Naive thymus-derived CD8-positive, alpha-beta T cell (primary cell): ENCODE results near the gene DCLK1. TPM values are rescaled to one million over a fixed set of nuclear protein-coding genes. Genes with fewer than 3 reads are reported as not detected.

Experiments used
- ATAC-seq, 2 donors: fragments of 150-1000 bp; cut with Tn5 transposase in 1 of 2; sonication (Bioruptor Pico), chemical (Tn5 transposase) in 1 of 2; 1 replicate in 1 of 2; 2 replicates in 1 of 2; pipeline ENCODE4 v1.10.0; 2021; ENCODE audit warnings: mild to moderate bottlenecking in 2 of 2, moderate library complexity in 2 of 2
- POLR2A ChIA-PET: fragments of 350-600 bp; sonication (Branson Sonifier 250); formaldehyde crosslinking; loops from one replicate; lab custom pipeline; 2021; ENCODE audit warnings: antibody characterized with exemption; lab: Charles Lee
- DNase-seq, 10 donors: peaks; one replicate each; pipeline versions ENCODE4 v3.0.0 to v3.0.0-alpha.2; 2020 to 2022
- H3K27ac Mint-ChIP-seq, 10 donors: one replicate each; pipeline ENCODE4 v1.8.0; 2020 to 2022; ENCODE audit warnings: mild to moderate bottlenecking in 10 of 10, mixed read lengths in 10 of 10, moderate library complexity in 4 of 10, inconsistent platforms in 1 of 10
- H3K27me3 Mint-ChIP-seq, 5 donors: one replicate each; pipeline ENCODE4 v1.8.0; 2021 to 2022; ENCODE audit warnings: mixed read lengths in 5 of 5
- H3K36me3 Mint-ChIP-seq, 3 donors: one replicate each; pipeline ENCODE4 v1.8.0; 2020 to 2022; ENCODE audit warnings: mixed read lengths in 3 of 3, mild to moderate bottlenecking in 2 of 3, inconsistent platforms in 1 of 3
- H3K4me1 Mint-ChIP-seq, 4 donors: one replicate each; pipeline ENCODE4 v1.8.0; 2021 to 2022; ENCODE audit warnings: mixed read lengths in 4 of 4
- H3K4me3 Mint-ChIP-seq, 10 donors: one replicate each; pipeline ENCODE4 v1.8.0; 2020 to 2022; ENCODE audit warnings: mild to moderate bottlenecking in 10 of 10, mixed read lengths in 10 of 10, moderate library complexity in 6 of 10, inconsistent platforms in 1 of 10
- H3K9me3 Mint-ChIP-seq, 9 donors: one replicate each; pipeline ENCODE4 v1.8.0; 2020 to 2022; ENCODE audit warnings: mixed read lengths in 9 of 9, mild to moderate bottlenecking in 3 of 9, inconsistent platforms in 1 of 9, moderate library complexity in 1 of 9
- polyA plus RNA-seq, 3 donors: library from polyadenylated mRNA; unstranded; fragments of 300-500 nt; fragmentation: Illumina TruSeq; gene quantifications; one replicate each; pipeline ENCODE4 v1.2.3, GENCODE V29; 2021
- total RNA-seq, 8 experiments: library from RNA in 2 of 8; stranded (reverse) in 2 of 8; gene quantifications; one replicate each; pipeline ENCODE4 v1.2.3 and lab custom pipeline; 2021 to 2026

The DCLK1 gene
- total and polyA plus RNA-seq, 5 experiments from 2014 or later, result not detected

DNA sequence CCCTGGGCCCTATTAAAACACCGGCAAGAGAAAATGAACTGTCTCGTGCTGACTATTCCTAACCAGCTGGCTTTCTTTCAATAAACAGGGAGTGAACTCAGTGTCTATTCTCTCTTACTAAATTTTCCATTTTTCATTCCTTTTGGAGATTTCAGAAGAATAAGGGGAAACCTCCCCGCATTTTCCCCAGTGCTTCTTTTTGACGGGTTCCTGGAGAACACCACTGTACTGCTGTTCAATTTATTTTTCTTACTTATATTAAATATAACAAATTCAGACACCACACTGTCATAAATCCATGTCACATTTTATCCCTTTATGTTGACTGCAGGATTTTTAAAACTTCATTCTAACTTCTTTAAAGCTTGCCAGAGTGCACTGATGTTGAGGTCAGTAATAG lies 75.8 kb downstream of the DCLK1 start:
- Mint-ChIP-seq H3K4me3 (no peak overlapping the region), H3K27ac (no peak overlapping the region), H3K36me3 (no peaks in the 10 kb centered on the region), H3K27me3 (no peaks in the 10 kb centered on the region), H3K4me1 (no peaks in the 10 kb centered on the region), H3K9me3 (peaks cover 0 to 12% (median 0%) of the 10 kb centered on the region in 9 donors)
- POLR2A ChIA-PET, result no interaction called here
- DNase-seq (no peak), ATAC-seq (no peak)

DNA sequence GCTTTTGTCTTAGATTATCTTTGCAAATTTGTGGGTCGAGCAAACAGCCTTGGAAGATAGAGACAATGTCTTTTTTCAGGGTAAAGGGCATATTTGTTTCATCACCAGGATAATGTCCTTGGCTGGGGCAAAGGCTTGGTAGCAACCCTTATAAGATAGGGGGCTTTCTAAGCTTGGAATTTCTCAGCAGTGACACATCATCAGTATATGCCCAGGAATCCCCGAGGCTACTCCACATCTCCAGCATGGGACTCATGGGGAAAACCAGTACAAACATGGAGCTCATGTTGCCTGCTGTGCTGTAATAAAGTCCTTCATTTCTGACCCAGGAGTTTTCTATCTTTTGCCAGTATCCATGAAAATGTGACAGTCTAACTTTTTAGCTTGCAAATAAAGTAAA lies 77.1 kb downstream of the DCLK1 start:
- Mint-ChIP-seq H3K4me3 (no peak overlapping the region), H3K27ac (no peak overlapping the region), H3K4me1 (no peaks in the 10 kb centered on the region), H3K27me3 (no peaks in the 10 kb centered on the region), H3K9me3 (peaks cover 0 to 12% (median 0%) of the 10 kb centered on the region in 9 donors), H3K36me3 (no peaks in the 10 kb centered on the region)
- POLR2A ChIA-PET, result no interaction called here
- DNase-seq (no peak), ATAC-seq (no peak)

DNA sequence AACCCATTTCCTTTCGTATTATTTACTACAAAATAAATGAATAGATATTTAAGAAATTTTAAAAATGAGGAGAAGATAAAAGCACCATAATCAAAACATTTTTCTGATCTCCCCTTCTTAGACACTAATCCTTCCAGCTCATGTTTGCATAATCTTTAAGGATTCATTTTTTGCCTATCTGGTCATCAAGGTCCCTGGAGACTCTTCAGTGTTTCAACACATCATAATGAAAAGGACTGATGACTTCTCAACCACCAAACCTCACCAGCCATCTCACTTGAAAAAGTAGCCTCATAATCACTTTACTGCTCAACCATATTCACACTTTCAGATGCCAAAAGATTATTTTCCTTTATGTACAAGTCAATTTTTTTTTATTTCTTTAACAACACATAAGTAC lies 80.1 kb downstream of the DCLK1 start:
- Mint-ChIP-seq H3K4me1 (no peaks in the 10 kb centered on the region), H3K9me3 (peaks cover 0 to 9% (median 0%) of the 10 kb centered on the region in 9 donors), H3K4me3 (no peak overlapping the region), H3K36me3 (no peaks in the 10 kb centered on the region), H3K27me3 (no peaks in the 10 kb centered on the region), H3K27ac (no peak overlapping the region)
- no peak for DNase-seq
- POLR2A ChIA-PET, result no interaction called here
- no peak for ATAC-seq

DNA sequence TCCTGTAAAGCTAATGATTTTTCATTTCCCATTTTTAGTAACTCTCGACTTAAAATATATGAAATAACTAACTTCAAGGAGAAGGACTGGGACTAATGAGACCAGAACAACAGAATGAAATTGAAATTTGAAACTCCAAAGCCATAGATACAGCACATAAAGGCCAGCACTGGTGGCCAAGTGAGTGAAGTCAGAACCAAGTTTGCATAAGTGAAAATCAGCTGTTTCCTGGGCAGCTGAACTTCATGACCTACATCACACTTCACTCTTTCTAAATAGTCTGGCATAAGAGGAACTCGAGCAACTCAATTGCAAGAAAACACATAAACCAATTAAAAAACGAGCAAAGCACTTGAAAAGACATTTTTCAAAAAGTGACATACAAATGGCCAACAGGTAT lies 84.5 kb downstream of the DCLK1 start:
- H3K9me3 Mint-ChIP-seq, result peaks cover 0 to 19% (median 5%) of the 10 kb centered on the region in 9 donors
- no peak overlapping the region for H3K4me3 Mint-ChIP-seq
- H3K27me3 Mint-ChIP-seq, result peaks cover 0 to 2% (median 0%) of the 10 kb centered on the region in 5 donors
- POLR2A ChIA-PET, result no interaction called here
- H3K27ac Mint-ChIP-seq, result no peak overlapping the region
- DNase-seq (no peak), ATAC-seq (no peak)
- H3K36me3 Mint-ChIP-seq, result peaks cover 0 to 4% (median 0%) of the 10 kb centered on the region in 3 donors
- H3K4me1 Mint-ChIP-seq, result no peaks in the 10 kb centered on the region

DNA sequence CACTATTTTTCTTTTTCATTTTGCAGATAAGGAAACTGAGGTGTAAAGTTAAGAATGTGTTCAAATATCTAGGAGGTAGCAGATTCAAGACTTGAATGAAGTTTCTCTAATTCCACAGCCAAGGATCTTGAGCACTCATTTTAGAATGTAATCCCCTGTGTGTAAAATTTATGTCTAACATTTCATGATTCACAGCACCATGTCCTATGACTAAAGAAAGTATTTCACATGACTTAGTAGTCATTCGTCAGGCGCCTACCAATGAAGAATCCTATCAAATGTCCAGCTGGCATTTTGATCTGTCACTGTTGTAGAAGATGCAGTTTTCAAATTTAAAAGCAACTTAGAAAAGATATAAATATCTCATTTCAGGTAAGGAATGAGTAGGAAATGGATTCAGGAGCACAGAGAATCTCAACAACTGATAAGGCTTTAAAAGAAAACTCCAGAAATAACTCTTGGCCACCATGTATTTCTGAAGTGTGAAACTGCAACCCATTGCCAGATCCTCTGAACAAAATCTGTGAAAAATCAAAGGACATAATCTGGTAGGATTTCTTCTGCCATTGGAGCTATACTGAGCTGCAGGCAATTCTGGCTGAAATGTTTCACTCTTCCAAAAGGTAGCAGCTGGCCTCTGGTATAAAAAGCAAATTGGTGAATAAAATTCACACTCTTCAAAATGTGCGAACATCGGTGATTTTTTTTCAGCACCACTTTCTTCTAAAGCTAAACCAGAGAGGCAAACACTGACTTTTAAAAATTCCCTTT lies 92.2 kb downstream of the DCLK1 start:
- H3K27me3 Mint-ChIP-seq, result peaks cover 0 to 2% (median 0%) of the 10 kb centered on the region in 5 donors
- ATAC-seq (no peak), DNase-seq (no peak)
- peaks cover 0 to 1% (median 0%) of the 10 kb centered on the region in 3 donors for H3K36me3 Mint-ChIP-seq
- POLR2A ChIA-PET, result no interaction called here
- no peak overlapping the region for H3K27ac Mint-ChIP-seq
- no peaks in the 10 kb centered on the region for H3K4me1 Mint-ChIP-seq
- peaks cover under 1 to 12% (median 4%) of the 10 kb centered on the region in 9 donors for H3K9me3 Mint-ChIP-seq
- no peak overlapping the region for H3K4me3 Mint-ChIP-seq

DNA sequence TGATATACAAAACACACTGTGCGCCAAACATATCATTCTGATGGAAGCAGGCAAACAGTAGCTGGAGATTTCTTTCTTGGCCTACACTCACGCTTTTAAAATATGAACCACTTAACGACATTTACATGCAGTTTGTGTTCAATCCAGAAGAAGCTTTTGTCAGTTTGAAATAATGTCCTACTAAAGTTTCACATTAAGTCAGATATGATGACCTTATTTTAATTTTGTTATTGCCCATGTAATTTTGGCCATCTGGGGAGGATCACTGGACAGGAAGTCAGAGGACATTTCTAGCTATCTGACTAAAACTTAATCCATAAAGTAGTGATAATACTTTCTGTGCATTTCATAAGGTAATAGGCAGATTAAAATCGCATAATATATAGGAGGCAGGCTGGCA lies 98.1 kb downstream of the DCLK1 start:
- Mint-ChIP-seq H3K9me3 (peaks cover 0 to 8% (median 4%) of the 10 kb centered on the region in 9 donors), H3K4me3 (no peak overlapping the region), H3K36me3 (no peaks in the 10 kb centered on the region), H3K4me1 (no peaks in the 10 kb centered on the region), H3K27ac (no peak overlapping the region), H3K27me3 (peaks cover 0 to 4% (median 0%) of the 10 kb centered on the region in 5 donors)
- ATAC-seq (no peak), DNase-seq (no peak)
- POLR2A ChIA-PET, result no interaction called here

DNA sequence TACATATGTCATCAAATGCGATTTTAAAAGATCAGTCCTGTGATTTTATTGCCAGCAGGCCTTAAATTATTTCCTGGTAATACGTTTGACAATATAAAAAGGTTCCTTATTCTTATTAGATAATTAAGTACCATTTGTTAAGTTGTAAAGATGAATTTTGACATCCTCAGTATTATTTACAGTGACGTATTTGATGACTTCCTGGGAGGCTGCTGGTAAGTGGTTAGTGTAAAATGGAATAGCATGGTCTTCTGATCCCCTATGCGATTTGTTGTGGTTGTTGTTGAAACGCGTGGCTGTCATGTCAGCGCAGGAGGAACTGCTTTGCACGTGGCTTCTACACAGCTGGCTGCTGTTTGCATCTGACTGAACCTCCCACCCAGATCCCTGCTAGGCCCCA lies 99.7 kb downstream of the DCLK1 start:
- Mint-ChIP-seq H3K4me3 (no peak overlapping the region), H3K27me3 (peaks cover 0 to 4% (median 0%) of the 10 kb centered on the region in 5 donors), H3K27ac (no peak overlapping the region), H3K4me1 (no peaks in the 10 kb centered on the region), H3K9me3 (peaks cover 0 to 5% (median 2%) of the 10 kb centered on the region in 9 donors), H3K36me3 (no peaks in the 10 kb centered on the region)
- ATAC-seq (no peak), DNase-seq (no peak)
- POLR2A ChIA-PET, result no interaction called here

DNA sequence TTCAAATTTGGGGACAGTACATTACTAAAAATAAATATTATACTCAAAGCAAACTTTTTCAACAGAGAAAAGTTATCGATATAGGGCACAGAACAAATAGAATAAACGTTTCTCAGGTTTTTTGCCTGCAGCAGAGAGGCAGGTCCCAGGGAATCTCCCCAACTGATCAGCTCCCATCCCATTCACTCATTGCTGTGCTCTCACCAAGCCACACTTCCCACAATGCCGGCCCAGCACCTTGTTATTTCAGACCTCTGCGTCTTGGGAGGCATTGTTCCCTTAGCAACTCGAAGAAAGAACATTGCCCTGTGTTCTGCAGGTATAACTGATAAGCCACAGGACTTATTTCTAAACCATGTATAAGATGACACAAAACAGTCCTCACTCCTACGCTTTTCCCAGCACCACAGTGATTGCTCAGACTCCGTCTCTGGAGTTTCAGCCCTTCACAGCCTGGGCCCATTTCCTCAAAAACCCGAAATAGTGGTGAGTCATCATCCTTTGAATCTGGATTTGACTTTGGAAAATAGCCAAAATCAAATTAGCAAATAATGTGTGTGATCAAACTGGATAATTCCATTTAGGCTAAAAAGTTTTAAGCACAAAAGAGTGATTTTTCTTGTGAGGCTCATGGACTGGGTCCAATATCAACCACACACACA lies 100.4 kb downstream of the DCLK1 start:
- no peak overlapping the region for H3K4me3 Mint-ChIP-seq

DNA sequence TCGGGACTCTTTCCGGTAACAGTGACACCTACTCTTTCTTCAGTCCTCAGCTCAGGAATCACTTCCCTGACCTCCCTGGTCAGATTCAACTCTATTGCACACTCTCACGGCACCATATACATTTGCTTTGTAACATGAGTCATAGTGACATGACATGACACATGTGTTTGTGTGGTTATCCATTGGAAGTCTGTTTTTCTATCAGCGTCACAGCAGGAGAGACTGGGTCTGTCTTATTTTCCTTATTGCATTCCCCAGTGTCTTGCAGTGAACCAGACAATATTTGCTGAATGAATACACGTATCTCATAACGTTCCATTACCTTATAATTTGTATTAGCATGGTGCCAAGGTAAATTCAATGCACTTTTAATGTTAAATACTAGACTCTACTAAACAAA lies 102.0 kb downstream of the DCLK1 start:
- Mint-ChIP-seq H3K4me1 (no peaks in the 10 kb centered on the region), H3K27ac (no peak overlapping the region), H3K36me3 (no peaks in the 10 kb centered on the region), H3K4me3 (no peak overlapping the region), H3K9me3 (peaks cover 0 to 7% (median 2%) of the 10 kb centered on the region in 9 donors), H3K27me3 (peaks cover 0 to 4% (median 0%) of the 10 kb centered on the region in 5 donors)
- ATAC-seq, result no peak
- POLR2A ChIA-PET, result no interaction called here
- DNase-seq, result no peak

More for the DNA sequence above, 100.4 kb downstream of the DCLK1 start:
- no peak overlapping the region for H3K27ac Mint-ChIP-seq
- no peaks in the 10 kb centered on the region for H3K4me1 Mint-ChIP-seq
- no peaks in the 10 kb centered on the region for H3K36me3 Mint-ChIP-seq
- POLR2A ChIA-PET, result no interaction called here
- ATAC-seq (no peak), DNase-seq (no peak)
- peaks cover 0 to 5% (median 4%) of the 10 kb centered on the region in 9 donors for H3K9me3 Mint-ChIP-seq
- peaks cover 0 to 4% (median 0%) of the 10 kb centered on the region in 5 donors for H3K27me3 Mint-ChIP-seq

DNA sequence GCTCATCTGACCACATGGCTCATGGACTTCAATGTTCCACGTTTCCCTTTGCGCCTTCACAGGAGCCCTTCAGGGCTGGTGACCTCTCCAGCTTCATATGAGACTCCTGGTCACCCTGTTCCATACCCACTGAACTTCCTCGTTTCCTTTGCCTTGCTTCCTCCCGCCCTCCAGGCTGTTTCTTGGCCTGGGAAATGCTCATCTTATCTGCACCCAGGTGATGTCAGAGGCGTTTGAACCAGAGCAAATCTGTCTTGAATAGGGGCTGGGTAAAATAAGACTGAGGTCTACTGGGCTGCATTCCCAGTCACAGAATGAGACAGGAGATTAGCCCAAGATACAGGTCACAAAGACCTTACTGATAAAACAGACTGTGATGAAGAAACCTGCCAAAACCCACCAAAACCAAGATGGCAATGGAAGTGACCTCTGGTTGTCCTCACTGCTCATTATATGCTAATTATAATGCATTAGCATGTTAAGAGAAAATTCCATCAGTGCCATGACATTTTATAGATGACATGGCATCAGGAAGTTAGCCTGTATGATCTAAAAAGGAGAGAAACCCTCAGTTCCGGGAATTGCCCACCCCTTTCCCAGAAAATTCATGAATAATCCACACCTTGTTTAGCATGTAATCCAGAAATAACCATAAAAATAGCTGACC lies 102.7 kb downstream of the DCLK1 start:
- H3K27ac Mint-ChIP-seq, result no peak overlapping the region

DNA sequence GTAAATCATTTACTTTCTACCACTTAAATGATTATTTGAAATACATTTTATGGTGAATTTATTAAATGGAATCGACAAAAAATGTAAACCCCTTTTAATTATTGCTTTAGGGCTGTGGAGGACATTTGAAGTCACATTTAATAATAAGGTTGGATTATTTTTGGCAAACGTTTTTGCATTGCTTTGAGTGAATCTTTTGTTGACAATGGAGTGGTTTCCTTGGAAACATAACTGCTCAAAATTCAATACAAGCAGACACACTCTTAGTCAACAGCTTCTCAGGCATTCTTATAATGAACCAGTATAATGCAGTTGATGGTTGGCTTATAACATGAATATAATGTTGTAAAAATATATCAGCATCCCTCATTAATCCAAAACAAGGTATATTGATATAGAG lies 104.7 kb downstream of the DCLK1 start:
- H3K27me3 Mint-ChIP-seq, result peaks cover 0 to 1% (median 0%) of the 10 kb centered on the region in 5 donors
- ATAC-seq, result no peak
- no peak for DNase-seq
- no peaks in the 10 kb centered on the region for H3K36me3 Mint-ChIP-seq
- POLR2A ChIA-PET, result no interaction called here
- no peaks in the 10 kb centered on the region for H3K4me1 Mint-ChIP-seq
- H3K4me3 Mint-ChIP-seq, result no peak overlapping the region
- H3K9me3 Mint-ChIP-seq, result peaks cover 0 to 10% (median 2%) of the 10 kb centered on the region in 9 donors
- H3K27ac Mint-ChIP-seq, result no peak overlapping the region

More for the DNA sequence above, 102.7 kb downstream of the DCLK1 start:
- DNase-seq (no peak), ATAC-seq (no peak)
- H3K4me1 Mint-ChIP-seq, result no peaks in the 10 kb centered on the region
- H3K36me3 Mint-ChIP-seq, result no peaks in the 10 kb centered on the region
- no peak overlapping the region for H3K4me3 Mint-ChIP-seq
- H3K9me3 Mint-ChIP-seq, result peaks cover 0 to 7% (median 2%) of the 10 kb centered on the region in 9 donors
- POLR2A ChIA-PET, result no interaction called here
- H3K27me3 Mint-ChIP-seq, result peaks cover 0 to 4% (median 0%) of the 10 kb centered on the region in 5 donors

DNA sequence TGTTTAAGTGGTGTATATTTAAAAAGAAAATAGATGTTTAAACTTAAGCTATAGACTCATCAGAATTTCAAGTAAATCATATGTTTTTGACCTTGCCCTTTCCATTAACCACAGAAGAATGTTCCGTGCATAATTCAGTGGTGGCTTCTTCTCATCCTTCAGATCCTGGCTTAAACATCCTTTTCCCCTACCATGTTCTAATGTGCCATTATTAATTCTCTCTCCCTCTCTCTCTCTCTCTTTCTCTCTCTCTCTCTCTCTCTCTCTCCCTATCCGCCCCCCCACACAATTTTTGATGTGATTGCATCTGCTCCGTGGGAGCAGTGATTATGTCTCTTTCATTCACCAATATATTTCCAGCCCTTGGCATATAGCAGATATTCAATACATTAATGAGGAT lies 116.4 kb downstream of the DCLK1 start:
- no peak overlapping the region for H3K27ac Mint-ChIP-seq
- ATAC-seq (no peak), DNase-seq (no peak)
- no peaks in the 10 kb centered on the region for H3K4me1 Mint-ChIP-seq
- H3K36me3 Mint-ChIP-seq, result no peaks in the 10 kb centered on the region
- POLR2A ChIA-PET, result no interaction called here
- peaks cover 0 to 11% (median 7%) of the 10 kb centered on the region in 9 donors for H3K9me3 Mint-ChIP-seq
- H3K27me3 Mint-ChIP-seq, result peaks cover 0 to 6% (median 3%) of the 10 kb centered on the region in 5 donors
- no peak overlapping the region for H3K4me3 Mint-ChIP-seq
